CD14-positive monocyte (primary cell): ENCODE measurements around the gene GNA12. TPM values are rescaled to one million over a fixed set of nuclear protein-coding genes. Genes with fewer than 3 reads are reported as not detected.
A peak's percentile ranks its signal among the peaks of the same experiment; 100 is the strongest.

Experiments
- DNase-seq, 3 donors: peaks; one replicate each; pipeline ENCODE4 v3.0.0-alpha.2; 2011 to 2022
- H2AFZ ChIP-seq: 2 replicates; pipeline ENCODE4 v1.6.0; 2012; ENCODE audit warnings: mild to moderate bottlenecking, low read depth, low read length, inconsistent platforms; ENCODE audit not compliant: insufficient read depth, poor library complexity, severe bottlenecking
- H3K27ac ChIP-seq, 2 donors: 1 replicate in 1 of 2; 2 replicates in 1 of 2; pipeline ENCODE4 v1.5.1; 2012 to 2013; ENCODE audit warnings: low read length in 2 of 2, control low read depth in 1 of 2, inconsistent platforms in 1 of 2, low read depth in 1 of 2, mild to moderate bottlenecking in 1 of 2
- H3K27me3 ChIP-seq, 2 donors: one replicate each; pipeline versions ENCODE4 v1.6.0 to v1.6.1; 2011 to 2013; ENCODE audit warnings: low read length in 2 of 2; ENCODE audit not compliant: control insufficient read depth in 2 of 2, insufficient read depth in 2 of 2
- H3K36me3 ChIP-seq, 2 donors: replicated peaks in 1 of 2; 1 replicate in 1 of 2; 2 replicates in 1 of 2; pipeline versions ENCODE4 v1.5.1 to v1.6.1; 2012 to 2013; ENCODE audit warnings: low read length in 2 of 2, control low read depth in 1 of 2, inconsistent platforms in 1 of 2, mild to moderate bottlenecking in 1 of 2; ENCODE audit not compliant: insufficient read depth in 2 of 2, control insufficient read depth in 1 of 2
- H3K4me1 ChIP-seq, 2 donors: 1 replicate in 1 of 2; 2 replicates in 1 of 2; pipeline versions ENCODE4 v1.5.1 to v1.6.1; 2012 to 2013; ENCODE audit warnings: low read length in 2 of 2, control low read depth in 1 of 2, inconsistent platforms in 1 of 2, mild to moderate bottlenecking in 1 of 2, moderate library complexity in 1 of 2; ENCODE audit not compliant: insufficient read depth in 2 of 2, control insufficient read depth in 1 of 2
- H3K4me2 ChIP-seq: replicated peaks from 2 replicates; pipeline ENCODE3; 2012; ENCODE audit warnings: low read length, moderate library complexity, mild to moderate bottlenecking; ENCODE audit not compliant: poor library complexity, severe bottlenecking; ENCODE audit errors: extremely low read depth
- H3K4me3 ChIP-seq, 3 experiments: fragments of 200-600 bp in 1 of 3; sonication (generic) in 1 of 3; replicated peaks in 1 of 3; 1 replicate in 2 of 3; 2 replicates in 1 of 3; pipeline ENCODE4 v1.5.1; 2011 to 2013; ENCODE audit warnings: low read length in 3 of 3, mild to moderate bottlenecking in 3 of 3, control low read depth in 2 of 3, low read depth in 2 of 3, inconsistent platforms in 1 of 3, moderate library complexity in 1 of 3
- H3K79me2 ChIP-seq: 2 replicates; pipeline ENCODE4 v1.6.0; 2012; ENCODE audit warnings: mild to moderate bottlenecking, control low read depth, inconsistent platforms, low read length, moderate library complexity; ENCODE audit not compliant: insufficient read depth
- H3K9ac ChIP-seq: 2 replicates; pipeline ENCODE4 v1.6.0; 2017; ENCODE audit warnings: low read length, mild to moderate bottlenecking; ENCODE audit not compliant: insufficient read depth, poor library complexity, severe bottlenecking
- H3K9me3 ChIP-seq, 2 donors: replicated peaks in 1 of 2; 1 replicate in 1 of 2; 2 replicates in 1 of 2; pipeline versions ENCODE4 v1.5.1 to v1.6.1; 2012 to 2013; ENCODE audit warnings: low read length in 2 of 2, control low read depth in 1 of 2; ENCODE audit not compliant: control insufficient read depth in 1 of 2, insufficient read depth in 1 of 2
- H4K20me1 ChIP-seq: 2 replicates; pipeline ENCODE4 v1.6.0; 2012; ENCODE audit warnings: mild to moderate bottlenecking, low read length, control low read depth, moderate library complexity; ENCODE audit not compliant: insufficient read depth
- H3K27ac Mint-ChIP-seq, 7 donors: one replicate each; pipeline ENCODE4 v1.8.0; 2020; ENCODE audit warnings: mild to moderate bottlenecking in 7 of 7, mixed read lengths in 7 of 7, moderate library complexity in 6 of 7, inconsistent platforms in 2 of 7
- H3K27me3 Mint-ChIP-seq, 3 donors: one replicate each; pipeline ENCODE4 v1.8.0; 2021 to 2022; ENCODE audit warnings: low read depth in 3 of 3, mild to moderate bottlenecking in 3 of 3, mixed read lengths in 3 of 3, moderate library complexity in 3 of 3, inconsistent platforms in 1 of 3
- H3K36me3 Mint-ChIP-seq, 2 donors: one replicate each; pipeline ENCODE4 v1.8.0; 2020; ENCODE audit warnings: mixed read lengths in 2 of 2, inconsistent platforms in 1 of 2, mild to moderate bottlenecking in 1 of 2
- H3K4me1 Mint-ChIP-seq: one replicate; pipeline ENCODE4 v1.8.0; 2020; ENCODE audit warnings: mild to moderate bottlenecking, mixed read lengths
- H3K4me3 Mint-ChIP-seq, 2 donors: one replicate each; pipeline ENCODE4 v1.8.0; 2020; ENCODE audit warnings: mild to moderate bottlenecking in 2 of 2, mixed read lengths in 2 of 2, moderate library complexity in 1 of 2
- H3K9me3 Mint-ChIP-seq, 7 donors: one replicate each; pipeline ENCODE4 v1.8.0; 2020 to 2022; ENCODE audit warnings: mixed read lengths in 7 of 7, mild to moderate bottlenecking in 6 of 7, moderate library complexity in 6 of 7, inconsistent platforms in 2 of 7
- WGBS: methylation state at CpG from one replicate; pipeline ENCODE4 v1.1.5; 2013; ENCODE audit warnings: missing lambda C conversion rate; ENCODE audit not compliant: insufficient coverage; 5-methylcytosine and 5-hydroxymethylcytosine counted together
- intact Hi-C, 2 donors: fragments of 100-400 bp; cut with micrococcal nuclease; formaldehyde crosslinking; loops; one replicate each; pipeline versions ENCODE4 v1.15.0 to v1.15.1; 2023
- polyA plus RNA-seq, 3 donors: library from polyadenylated mRNA; depleted of rRNA in 1 of 3; unstranded in 2 of 3; stranded (reverse) in 1 of 3; fragments of 300-500 nt in 2 of 3; fragments of >200 nt in 1 of 3; fragmentation: Illumina TruSeq in 2 of 3; gene quantifications; 1 replicate in 2 of 3; 2 replicates in 1 of 3; pipeline ENCODE4 v1.2.3, GENCODE V29; 2012 to 2021
- TF ChIP-seq, protein P1 (sequence below): fragments of 200-600 bp; IDR thresholded peaks from one replicate; pipeline ENCODE4 v1.8.0; 2022; ENCODE audit warnings: antibody characterized with exemption, mild to moderate bottlenecking

Gene GNA12
- polyA plus RNA-seq, 3 donors = 3.4 to 25.9 (median 10.6) TPM

DNA sequence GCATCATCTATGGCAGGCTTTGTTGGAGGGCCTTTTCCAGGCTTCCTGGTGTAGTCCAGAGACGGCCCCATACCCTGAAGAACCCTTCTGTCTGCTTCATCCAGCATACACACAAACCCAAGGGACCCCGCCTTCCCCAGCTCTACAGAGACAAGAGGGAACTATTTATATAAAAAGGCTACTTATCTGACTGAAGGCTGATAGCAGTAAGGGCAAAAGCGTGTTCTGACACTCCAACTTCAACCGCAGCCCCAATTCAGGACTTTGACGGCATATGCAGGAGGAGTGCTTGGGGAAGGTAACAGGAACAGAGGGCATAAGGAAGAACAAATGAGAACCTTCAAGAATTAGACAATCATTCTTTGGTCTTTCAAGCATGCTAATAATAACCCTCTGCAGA lies 21.0 kb downstream of the GNA12 start:
- Histone ChIP-seq H4K20me1 (peaks cover 60% of the 10 kb centered on the region), H3K9me3 (no peaks in the 10 kb centered on the region), H3K9ac (no peak overlapping the region), H3K4me1 (peaks cover 7% of the 10 kb centered on the region in 2 donors), H3K27ac (no peak overlapping the region), H3K27me3 (no peaks in the 10 kb centered on the region), H3K4me3 (no peak overlapping the region), H2AFZ (no peak overlapping the region), H3K36me3 (peaks cover 0 to 6% of the 10 kb centered on the region in 2 donors), H3K79me2 (peaks cover 41% of the 10 kb centered on the region), H3K4me2 (no peak overlapping the region)
- Mint-ChIP-seq H3K36me3 (peaks cover 32 to 35% of the 10 kb centered on the region in 2 donors), H3K9me3 (no peaks in the 10 kb centered on the region), H3K4me3 (no peak overlapping the region), H3K27me3 (peaks cover 0 to 3% (median 0%) of the 10 kb centered on the region in 3 donors), H3K4me1 (peaks cover 36% of the 10 kb centered on the region), H3K27ac (no peak overlapping the region)
- DNase-seq = no peak
- intact Hi-C loops = loop anchor here in 1 of 2 donors (5.0 kb wide), 2 partner anchors 46 to 106 kb away; no protein-coding TSS in a partner anchor
- no CpG with 5 or more reads among the region's 5 CpGs for WGBS
- TF ChIP-seq, protein P1, sequence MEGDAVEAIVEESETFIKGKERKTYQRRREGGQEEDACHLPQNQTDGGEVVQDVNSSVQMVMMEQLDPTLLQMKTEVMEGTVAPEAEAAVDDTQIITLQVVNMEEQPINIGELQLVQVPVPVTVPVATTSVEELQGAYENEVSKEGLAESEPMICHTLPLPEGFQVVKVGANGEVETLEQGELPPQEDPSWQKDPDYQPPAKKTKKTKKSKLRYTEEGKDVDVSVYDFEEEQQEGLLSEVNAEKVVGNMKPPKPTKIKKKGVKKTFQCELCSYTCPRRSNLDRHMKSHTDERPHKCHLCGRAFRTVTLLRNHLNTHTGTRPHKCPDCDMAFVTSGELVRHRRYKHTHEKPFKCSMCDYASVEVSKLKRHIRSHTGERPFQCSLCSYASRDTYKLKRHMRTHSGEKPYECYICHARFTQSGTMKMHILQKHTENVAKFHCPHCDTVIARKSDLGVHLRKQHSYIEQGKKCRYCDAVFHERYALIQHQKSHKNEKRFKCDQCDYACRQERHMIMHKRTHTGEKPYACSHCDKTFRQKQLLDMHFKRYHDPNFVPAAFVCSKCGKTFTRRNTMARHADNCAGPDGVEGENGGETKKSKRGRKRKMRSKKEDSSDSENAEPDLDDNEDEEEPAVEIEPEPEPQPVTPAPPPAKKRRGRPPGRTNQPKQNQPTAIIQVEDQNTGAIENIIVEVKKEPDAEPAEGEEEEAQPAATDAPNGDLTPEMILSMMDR = no peak

- no peak overlapping the region for H3K4me2 ChIP-seq
- H3K4me3 ChIP-seq = no peak overlapping the region
- H3K79me2 ChIP-seq = peaks cover 44% of the 10 kb centered on the region
Measured at GRCh38 chr7:2821842-2822507, 22.1 kb downstream of the GNA12 start.

More at GRCh38 chr7:2821842-2822507, 22.1 kb downstream of the GNA12 start:
- Histone ChIP-seq H4K20me1 (peaks cover 53% of the 10 kb centered on the region), H3K4me1 (peaks cover 7% of the 10 kb centered on the region in 2 donors), H3K9me3 (no peaks in the 10 kb centered on the region), H3K27ac (no peak overlapping the region), H3K36me3 (no peaks in the 10 kb centered on the region), H3K27me3 (no peaks in the 10 kb centered on the region), H3K9ac (no peak overlapping the region), H2AFZ (no peak overlapping the region)
- TF ChIP-seq, protein P1 = no peak
- WGBS = 86% methylated on average over 4 of the region's 10 CpGs
- H3K27me3 Mint-ChIP-seq = peaks cover 0 to 3% (median 0%) of the 10 kb centered on the region in 3 donors
- H3K36me3 Mint-ChIP-seq = peaks cover 26 to 32% of the 10 kb centered on the region in 2 donors
- peak in 1 of 3 donors; percentile 26 for DNase-seq
- no peaks in the 10 kb centered on the region for H3K9me3 Mint-ChIP-seq
- intact Hi-C loops = loop anchor here in 1 of 2 donors (5.0 kb wide), 2 partner anchors 45 to 105 kb away; no protein-coding TSS in a partner anchor
- no peak overlapping the region for H3K4me3 Mint-ChIP-seq
- peaks cover 35% of the 10 kb centered on the region for H3K4me1 Mint-ChIP-seq
- H3K27ac Mint-ChIP-seq = peak overlapping the region in 4 of 7 donors; percentile 8 to 90 (median 52)
